ENCODE results near the gene IL17RB.

- TF ChIP-seq EZH2 (IDR thresholded peaks at IDR 0.05; ENCODE audit: insufficient read depth, poor library complexity, severe bottlenecking) (no peak), EZH2phosphoT487 (IDR thresholded peaks at IDR 0.05; ENCODE audit: insufficient read depth, low read depth) (no peak)
These were observed 38.9 kb downstream of the IL17RB start for GRCh38 chr3:53885239-53885638.

Measured in GM23248 (cell line).